HG03060 (cell line): ENCODE data around the gene CD44.
A peak's percentile ranks its signal among the peaks of the same experiment; 100 is the strongest.

Experiments used
- ATAC-seq: cut with Tn5 transposase; IDR thresholded peaks from one replicate; pipeline ENCODE4 v1.9.1; 2021; ENCODE audit warnings: low read depth, moderate number of reproducible peaks; ENCODE audit not compliant: unreplicated experiment

CD44 gene

DNA sequence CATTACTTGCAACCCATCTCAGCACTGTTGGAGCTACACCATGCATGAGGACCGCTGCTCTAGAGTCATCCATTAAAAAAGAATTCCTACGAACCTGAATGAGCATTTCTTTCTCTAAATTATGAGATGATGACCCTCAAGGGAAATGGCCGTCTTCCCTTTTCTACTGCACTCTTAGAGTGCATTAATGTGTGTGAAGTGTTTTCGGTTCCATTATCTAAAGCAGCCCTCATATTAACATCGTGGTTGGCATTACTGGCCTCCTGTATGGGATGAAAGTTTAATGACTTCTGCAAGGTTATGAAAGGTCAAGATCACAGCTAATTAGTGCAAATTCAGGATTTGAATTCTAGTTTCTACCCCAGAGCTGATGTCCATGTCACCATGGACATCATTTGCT lies 16.7 kb downstream of the CD44 start:
- ATAC-seq: no peak

DNA sequence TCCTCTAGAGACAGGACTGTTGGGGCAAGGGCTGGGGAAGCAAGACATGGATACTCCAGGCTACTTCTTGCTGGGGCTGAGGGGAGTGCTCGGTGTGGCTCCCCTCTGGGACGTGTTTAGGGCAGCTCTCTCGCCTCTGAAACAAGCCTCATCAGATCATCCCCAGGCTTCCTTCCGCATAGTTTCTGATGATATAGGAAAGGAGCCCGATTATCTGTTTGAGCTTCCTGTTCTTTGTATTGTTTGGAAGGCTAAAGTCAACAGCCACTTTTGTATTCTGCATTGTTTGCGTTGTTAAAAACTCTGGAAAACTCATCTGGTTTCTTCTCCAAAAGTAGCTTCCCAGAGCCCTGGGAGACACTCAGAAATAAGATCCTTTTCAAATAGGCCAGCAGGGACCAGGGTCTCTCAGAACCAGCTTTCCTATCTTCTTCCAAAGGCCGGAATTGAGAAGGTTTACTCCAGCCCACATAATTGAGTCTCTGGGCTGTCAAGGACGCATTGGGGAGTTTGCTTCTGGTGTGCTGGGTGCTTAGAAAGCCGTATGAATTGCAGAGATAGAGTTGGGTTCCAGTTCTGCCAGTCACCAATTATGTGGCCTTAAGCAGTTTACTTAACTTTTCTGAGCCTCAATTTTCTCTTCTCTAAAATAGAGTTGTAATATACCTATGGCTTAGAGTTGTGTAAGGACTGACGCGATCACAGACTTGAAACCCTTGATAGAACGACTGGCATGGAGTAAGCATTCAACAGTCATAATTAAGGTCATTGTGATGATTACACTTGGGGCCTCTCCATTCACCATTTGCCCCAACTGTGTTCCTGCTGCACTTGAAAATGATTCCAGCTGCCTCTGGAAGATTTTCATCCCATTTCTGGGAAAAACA lies 19.1 kb downstream of the CD44 start:
- no peak for ATAC-seq

DNA sequence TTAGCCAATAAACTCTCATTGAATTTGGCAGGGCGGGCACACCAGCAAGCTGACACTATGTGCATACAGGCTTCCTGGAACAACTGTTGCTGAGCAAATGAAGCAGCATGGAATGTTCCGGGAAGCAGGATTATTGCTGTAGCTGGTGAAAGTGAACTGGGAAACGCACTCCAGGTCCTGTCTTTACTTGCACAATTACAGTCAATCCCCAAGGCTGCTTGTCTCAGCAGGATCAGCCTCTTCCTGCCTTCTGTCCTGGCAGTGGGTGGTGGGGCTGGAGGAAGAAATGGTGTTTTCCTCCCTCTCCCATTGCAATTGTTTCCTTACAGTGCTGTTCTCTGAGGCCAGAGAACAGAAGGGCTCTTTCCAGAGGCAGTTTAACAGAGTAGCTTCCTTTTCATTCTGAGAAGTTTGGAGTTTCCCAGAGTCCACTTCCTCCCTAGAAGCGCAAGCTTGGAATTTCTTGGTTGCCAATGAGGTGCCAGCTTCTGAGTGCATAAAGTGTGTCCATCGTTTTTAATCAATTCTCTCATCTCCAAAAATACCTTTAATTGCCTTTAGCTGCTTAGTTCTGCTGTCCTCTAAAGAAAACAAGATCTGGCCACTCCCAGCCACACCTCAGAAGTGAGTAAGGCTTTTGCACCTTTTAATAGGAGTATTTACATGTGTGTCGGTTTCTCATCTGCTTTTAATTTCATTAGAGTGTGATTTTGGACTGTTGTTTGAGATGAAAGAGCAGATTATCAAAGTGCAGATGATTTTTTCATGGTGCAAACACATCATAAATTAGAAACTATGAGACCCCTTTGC lies 19.9 kb downstream of the CD44 start:
- no peak for ATAC-seq

DNA sequence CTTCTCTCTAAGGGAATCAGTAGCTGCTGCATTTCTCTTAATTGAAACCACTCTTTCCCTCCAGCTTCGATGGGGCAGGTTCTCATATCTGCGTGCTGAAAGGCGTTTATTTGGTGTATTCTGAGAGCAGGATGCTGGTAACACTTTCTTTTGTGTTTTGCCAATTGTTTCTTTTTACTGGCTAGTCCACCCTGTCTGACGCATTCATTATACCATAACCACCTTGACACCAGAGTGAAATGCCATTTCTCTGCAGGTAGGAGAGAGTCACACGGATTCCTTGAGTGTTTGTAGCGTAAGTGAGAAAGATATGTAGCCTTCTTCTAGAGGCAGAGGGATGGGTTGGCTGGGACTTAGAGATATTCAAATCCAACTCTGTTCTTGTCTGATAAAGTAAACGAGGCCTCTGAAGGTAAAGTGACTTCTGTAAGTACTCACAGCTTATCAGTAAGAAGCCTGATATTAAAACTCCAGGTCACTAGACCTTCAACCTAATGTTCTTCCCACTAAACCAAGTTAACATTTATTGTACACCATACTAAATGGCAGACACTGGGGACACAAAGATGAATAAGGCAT lies 21.4 kb downstream of the CD44 start:
- no peak for ATAC-seq

DNA sequence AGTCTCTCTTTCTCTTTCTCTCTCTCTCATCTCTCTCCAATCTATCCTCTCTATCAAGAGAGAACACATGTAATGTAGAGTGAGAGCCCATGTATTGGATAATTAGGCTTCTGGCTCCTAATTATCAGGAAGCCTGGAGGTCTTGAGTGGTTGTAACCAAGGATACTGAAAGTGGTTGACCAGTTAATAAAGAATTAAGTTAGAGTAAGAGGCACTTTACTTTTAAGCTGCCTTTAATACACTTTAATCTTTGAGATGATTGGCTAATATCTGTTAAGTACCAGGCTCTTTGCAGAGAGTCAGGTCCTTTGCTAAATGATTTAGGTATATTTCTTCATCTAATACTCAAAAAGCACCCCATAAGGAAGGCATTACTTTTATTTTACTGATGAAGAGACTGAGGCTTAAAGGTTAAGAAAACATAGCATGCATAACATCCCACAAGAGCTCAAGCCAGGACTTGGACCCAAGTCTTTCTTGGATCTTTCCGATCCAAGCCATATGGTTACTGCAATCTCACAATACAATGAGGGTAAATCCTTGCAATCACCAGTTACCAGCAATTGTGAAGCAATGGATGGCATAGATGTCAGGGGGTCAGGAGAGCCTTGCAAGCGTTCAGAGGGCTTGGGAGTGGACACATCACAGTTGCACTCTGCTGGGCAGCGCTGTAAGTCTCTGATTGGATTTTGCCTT lies 22.1 kb downstream of the CD44 start:
- no peak for ATAC-seq

DNA sequence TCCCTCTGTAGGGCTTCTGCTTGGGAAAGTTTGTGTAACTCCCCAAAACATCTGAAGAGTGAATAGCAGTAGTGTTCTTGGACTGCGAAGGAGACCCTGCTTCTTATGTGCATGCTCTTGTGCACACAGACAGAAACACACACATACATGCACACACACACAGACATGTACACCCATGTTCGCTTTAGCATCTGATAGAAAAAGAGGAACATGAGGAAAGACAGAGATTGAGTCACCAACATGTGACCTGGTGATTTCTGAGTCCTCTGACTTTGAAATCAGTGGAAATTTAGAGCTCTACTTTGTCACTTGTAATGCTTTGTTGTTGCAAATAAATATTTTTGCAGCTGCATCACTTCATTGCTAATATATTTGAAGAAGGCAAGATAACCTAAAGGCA lies 23.8 kb downstream of the CD44 start:
- no peak for ATAC-seq

DNA sequence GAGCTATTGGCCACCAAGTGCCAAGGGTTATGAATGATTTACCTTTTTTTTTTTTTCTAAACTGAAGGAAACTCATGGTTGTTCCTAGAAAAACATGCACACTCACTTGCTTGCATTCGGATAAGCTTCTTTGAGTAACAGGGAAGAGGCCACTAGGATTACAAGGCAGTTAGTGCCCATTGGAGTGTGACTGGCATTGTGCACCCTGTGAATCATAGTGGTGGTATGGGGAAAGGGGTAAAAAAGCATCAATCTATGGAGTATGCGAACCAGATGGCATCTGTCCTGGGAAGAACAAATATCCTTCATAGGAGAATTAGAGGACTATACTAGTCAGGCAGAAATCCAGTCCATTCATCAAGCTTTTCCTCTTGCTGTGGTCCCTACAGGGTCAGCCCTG lies 24.2 kb downstream of the CD44 start:
- no peak for ATAC-seq

DNA sequence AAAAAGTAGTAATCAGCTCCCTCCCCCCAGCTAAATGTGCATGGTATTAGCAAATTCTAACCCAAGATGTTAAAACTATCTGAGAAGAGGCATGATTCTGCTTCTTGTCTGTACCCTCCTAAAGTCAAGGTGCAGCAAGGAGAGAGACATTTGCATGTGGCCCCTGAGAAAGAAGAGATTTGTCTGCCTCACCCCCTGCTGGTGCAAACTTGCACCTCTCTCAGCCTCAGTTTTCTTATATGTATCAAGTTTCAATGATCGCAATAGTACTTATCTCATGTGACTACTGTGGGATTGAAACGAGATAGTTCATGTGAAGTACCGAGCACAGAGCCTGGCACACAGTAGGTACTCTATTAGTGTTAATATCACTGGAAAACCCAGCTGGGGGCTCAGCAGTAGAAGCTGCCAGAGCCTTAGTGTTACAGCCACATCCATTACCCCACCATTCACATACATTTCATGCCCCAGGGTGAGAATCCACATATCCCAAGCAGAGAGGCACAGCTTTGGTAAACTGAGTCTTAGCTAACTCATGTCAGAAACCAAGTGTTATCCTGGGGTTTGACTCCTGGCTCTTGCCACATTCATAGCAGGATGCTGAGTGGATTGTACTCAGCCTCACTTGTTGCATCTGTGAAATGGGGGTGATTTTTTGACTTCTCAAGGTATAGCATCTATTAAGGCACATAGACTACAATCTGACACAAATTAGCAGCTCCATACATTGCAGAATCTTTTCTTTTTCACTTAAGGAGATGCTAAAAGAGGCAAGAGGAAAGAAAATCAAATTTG lies 24.9 kb downstream of the CD44 start:
- no peak for ATAC-seq

DNA sequence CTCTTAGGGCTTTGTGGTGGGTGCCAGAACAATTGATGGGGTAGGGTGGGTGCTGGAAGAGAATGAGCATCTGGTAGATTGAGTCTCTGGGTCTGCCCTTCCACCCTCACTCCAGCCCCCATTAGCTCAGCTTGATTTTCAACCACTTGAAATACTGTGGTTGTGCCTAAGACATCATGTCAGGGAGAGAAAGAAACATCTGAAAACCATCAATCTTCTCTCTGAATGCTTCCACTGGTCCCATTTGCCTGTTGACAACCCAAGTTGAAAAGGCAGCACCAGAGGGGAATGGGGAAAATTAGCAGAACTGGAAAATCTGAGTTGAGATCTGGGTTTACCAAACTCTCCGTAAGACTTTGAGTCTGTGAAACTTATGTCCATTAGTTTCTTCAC lies 26.1 kb downstream of the CD44 start:
- no peak for ATAC-seq

DNA sequence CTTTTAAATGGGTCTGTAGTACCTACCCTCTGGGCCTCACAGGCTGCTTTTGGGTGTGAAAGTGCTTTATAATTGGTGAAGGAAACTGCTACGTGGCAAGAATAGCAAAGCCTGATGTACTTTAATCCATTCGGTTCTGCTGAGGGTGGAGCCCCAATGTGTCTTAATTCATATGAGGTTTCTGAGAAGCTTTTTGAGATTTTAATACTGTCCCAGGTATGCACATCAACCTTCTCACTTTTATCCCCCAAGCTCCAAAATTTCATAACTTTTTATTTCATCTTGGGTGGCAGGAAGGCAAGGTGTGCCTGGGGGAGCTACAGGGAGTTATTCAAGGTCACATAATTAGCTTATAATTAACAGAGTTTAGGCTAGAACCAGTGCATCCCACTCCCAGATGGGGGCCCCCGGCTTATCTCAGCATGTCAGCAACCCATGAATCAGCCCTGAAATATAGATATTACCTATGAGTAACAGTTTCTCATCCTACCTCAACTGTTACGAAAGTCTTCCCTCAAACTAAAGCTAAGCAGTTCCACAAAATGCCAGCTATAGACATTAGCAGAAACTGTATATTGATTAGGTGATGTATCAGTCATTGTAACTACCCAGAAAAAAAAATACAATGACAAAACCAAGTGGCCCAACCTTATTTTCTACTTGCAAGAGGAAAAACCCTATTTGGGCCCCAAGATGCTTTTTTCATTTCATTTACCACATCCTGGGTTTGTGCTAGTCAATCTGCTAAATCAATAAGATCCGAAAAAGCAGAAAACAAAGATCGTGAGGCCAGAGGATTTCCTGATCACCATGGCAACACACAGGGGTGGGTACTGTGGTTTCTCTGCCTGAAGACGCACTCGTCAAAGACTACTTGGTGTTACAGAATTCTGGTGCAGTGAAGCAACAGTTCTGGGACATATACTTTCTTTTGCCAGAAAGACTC lies 26.7 kb downstream of the CD44 start:
- ATAC-seq: peak; percentile 72

DNA sequence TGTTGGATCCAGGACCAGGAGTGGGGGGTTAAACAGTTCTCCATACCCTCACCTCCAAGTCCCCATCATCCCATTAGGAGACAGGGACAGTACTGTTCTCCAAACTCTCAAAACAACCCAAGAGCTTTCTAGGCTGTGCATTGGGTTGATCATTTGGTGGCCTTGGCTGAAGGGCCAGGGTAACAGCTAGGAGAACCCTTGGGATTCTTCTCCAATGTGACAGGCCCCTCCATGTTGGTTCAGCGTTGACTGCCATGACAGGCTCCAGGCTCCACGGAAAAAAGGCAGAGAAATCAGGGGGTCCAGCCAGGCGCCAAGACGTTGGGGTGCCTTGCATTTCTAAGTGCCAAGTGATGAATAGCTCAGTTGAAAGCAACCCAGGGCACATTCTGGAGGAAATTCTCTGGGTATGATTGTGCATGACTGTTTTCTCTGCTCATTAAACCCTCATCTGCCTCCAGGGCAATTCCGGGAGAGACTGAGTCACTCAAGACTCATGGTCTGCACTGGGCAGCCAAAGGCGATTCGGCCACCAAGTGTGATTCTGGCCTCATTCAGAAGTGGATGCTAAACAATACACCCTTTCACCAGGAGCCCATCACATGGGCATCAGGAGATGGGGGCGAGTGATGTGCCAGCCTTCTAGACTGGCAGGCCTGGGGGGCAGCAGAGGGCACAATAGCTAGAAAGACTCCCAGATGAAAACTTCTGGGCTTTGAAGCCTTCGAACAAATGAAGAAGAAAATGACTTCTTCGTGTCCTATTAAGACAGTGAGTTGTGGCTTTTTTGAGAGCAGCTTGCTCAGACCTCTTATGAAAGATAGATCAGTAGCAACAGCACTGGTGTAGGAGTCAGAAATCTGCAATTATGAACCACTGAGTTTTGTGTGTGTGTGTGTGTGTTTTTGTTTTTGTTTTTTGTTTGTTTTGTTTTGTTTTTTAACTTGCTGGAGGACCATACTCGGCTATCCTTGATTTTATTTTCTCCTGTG lies 27.7 kb downstream of the CD44 start:
- no peak for ATAC-seq

DNA sequence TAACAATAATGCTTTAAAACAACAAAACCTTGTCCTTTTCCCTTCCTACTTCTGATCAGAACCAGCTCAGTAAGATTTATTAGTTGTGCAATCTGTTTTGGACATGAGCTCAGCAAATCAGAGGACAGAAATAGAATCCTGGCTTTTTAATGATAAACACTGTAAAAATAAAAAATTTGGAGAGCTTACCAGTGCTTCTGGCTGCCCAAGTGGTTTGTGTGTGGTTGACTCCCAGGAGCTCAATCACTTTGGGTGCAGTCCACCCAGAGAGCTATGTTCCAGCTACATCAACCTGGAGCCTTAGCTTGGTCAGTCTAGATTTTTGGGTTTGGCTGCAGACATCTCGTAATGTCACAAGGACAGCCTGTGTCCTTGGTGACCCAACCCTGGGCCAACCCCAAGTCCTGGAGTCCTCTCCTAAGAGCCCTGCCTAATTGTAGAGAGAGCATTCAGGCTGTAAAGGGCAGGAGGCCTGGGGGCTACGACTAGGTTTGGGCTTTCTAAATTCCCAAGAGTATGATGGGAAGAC lies 28.5 kb downstream of the CD44 start:
- ATAC-seq: no peak

DNA sequence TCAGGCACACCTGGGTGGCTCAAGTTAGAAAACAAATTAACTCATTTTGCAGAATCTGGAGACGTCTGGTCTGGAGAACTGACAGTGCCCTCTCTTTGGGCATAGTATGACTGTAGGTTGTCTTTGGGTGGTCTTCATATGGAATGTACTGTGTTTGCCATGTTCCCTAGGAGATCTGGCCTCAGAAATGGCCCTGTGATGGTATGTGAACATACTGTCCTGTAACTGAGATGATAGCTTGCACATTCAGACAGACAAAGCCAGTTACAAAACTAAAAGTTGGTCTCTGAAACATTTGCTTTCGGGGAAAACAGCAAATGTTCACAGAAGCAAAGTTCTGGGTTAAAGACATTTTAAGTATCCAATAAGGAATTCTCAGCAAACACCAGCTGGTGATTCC lies 29.7 kb downstream of the CD44 start:
- ATAC-seq: no peak

DNA sequence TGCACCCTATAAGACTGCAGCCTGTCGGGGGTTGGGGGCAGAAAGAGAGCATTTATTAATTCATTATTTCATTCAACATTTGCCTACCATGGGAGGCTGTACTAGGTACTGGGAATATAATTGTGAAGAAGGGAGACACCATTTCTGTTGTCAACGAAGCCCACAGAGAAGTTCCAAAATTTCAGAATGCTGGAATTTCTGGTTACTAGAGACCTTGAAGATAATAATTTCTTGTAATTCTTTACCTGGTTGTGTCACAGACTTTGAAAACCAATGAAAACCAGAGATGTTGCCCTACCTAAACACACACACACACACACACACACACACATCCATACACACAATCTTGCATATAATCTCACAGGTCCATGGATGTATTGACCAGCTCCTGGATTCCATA lies 30.1 kb downstream of the CD44 start:
- no peak for ATAC-seq

DNA sequence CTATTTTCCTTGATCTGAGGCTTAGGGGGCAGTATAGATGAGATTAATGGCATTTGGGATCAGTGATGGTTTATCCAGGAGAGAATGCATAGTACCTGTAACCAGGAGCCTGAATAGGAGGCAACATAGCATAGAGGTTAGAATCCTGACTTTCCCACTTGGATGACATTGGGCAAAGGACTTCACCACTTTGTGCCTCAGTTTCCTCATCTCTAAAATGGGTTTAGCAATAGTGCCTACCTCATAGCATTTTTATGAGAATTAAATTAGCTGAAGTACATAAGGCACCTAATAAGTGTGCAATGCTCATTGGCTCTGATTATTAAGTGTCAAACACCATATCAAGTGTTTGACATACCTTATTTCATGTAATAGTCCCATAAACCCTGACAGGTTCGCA lies 30.8 kb downstream of the CD44 start:
- no peak for ATAC-seq

DNA sequence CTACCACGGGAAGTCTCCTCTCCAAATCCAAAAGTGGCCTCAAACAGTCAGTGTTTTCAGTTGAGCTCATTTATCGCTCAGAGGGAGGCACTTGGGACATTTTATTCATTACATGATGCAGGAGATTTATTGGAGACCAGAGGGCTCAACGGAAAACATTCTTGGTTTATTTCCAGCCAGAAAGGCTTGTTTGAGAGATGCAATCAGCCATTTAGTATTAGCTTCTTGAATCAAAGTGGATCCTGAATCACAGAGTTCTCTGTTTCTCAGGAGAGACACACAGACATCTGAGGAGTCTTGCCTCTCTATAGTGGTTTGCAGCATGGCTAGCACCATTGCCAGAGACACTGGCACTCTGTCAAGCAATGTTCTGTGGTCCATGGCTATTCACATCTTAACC lies 31.5 kb downstream of the CD44 start:
- no peak for ATAC-seq

DNA sequence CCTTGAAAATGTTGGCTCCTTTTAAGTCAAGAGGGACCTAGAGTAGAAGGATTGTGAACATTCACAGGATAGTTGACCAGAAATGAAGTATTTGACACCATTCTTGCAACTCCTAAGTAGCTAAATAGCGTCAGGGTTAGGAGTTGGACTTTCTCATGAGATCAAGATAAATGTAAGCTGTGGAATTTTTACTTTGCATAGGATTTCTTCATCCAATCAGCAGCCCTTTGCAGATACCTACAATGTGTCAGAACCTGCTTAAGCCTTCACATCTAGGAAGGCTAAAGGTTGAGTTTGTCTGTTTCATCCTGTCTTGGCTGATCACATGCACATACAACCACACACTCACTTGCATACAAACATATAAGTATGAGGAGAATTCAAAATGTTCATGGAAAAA lies 32.3 kb downstream of the CD44 start:
- ATAC-seq: no peak
